HepG2 (cell line): ENCODE measurements around the gene POMGNT2.

Experiments used
- BHLHE40 ChIP-seq: IDR thresholded peaks from 2 replicates; pipeline ENCODE4 v1.6.1; 2011; ENCODE audit warnings: low read length, improper control_type of control experiment
- CEBPB ChIP-seq: IDR thresholded peaks from 2 replicates; pipeline ENCODE4 v1.6.1; 2011; ENCODE audit warnings: low read depth, low read length, improper control_type of control experiment, borderline replicate concordance
- HMGA1 ChIP-seq: sonication (generic); formaldehyde crosslinking; conservative IDR thresholded peaks from 2 replicates; pipeline ENCODE4 v1.4.0; 2020; ENCODE audit warnings: missing genetic modification reagents
- JUND ChIP-seq: sonication (generic); formaldehyde crosslinking; IDR thresholded peaks from 2 replicates; pipeline ENCODE4 v1.8.0; 2022; ENCODE audit warnings: mild to moderate bottlenecking, missing genetic modification reagents
- MIER3 ChIP-seq: IDR thresholded peaks from 2 replicates; pipeline ENCODE4 v1.6.1; 2016; ENCODE audit warnings: missing compliant biosample characterization, borderline replicate concordance
- POLR2A ChIP-seq, 2 experiments: IDR thresholded peaks; 2 replicates each; pipeline ENCODE4 v1.6.1; 2011; ENCODE audit warnings: low read depth in 2 of 2, low read length in 2 of 2, mild to moderate bottlenecking in 1 of 2, moderate library complexity in 1 of 2; ENCODE audit not compliant: insufficient read depth in 1 of 2
- TBX2 ChIP-seq: sonication (generic); formaldehyde crosslinking; IDR thresholded peaks from 2 replicates; pipeline ENCODE4 v1.5.0; 2020; ENCODE audit warnings: missing genetic modification reagents, mild to moderate bottlenecking, borderline replicate concordance
- ZC3H4 ChIP-seq: sonication (generic); formaldehyde crosslinking; IDR thresholded peaks from 2 replicates; pipeline ENCODE4 v1.4.0; 2020; ENCODE audit warnings: missing genetic modification reagents, borderline replicate concordance
- ZNF121 ChIP-seq: sonication (generic); formaldehyde crosslinking; IDR thresholded peaks from 2 replicates; pipeline ENCODE4 v1.5.0; 2020; ENCODE audit warnings: mild to moderate bottlenecking, missing genetic modification reagents
- ZNF850 ChIP-seq: sonication (generic); formaldehyde crosslinking; conservative IDR thresholded peaks from 2 replicates; pipeline ENCODE4 v1.9.0; 2021; ENCODE audit warnings: mild to moderate bottlenecking, missing genetic modification reagents
- TF ChIP-seq, protein P1 (sequence below): sonication (generic); formaldehyde crosslinking; IDR thresholded peaks from 2 replicates; pipeline ENCODE4 v1.5.0; 2020; ENCODE audit warnings: mild to moderate bottlenecking, missing genetic modification reagents, moderate library complexity
- TF ChIP-seq, protein P2 (sequence below): sonication (generic); formaldehyde crosslinking; IDR thresholded peaks from 2 replicates; pipeline ENCODE4 v1.9.0; 2022; ENCODE audit warnings: missing genetic modification reagents, mild to moderate bottlenecking, borderline replicate concordance
- TF ChIP-seq, protein P3 (sequence below): IDR thresholded peaks from 2 replicates; pipeline ENCODE4 v1.6.1; 2012; ENCODE audit warnings: inconsistent platforms

DNA sequence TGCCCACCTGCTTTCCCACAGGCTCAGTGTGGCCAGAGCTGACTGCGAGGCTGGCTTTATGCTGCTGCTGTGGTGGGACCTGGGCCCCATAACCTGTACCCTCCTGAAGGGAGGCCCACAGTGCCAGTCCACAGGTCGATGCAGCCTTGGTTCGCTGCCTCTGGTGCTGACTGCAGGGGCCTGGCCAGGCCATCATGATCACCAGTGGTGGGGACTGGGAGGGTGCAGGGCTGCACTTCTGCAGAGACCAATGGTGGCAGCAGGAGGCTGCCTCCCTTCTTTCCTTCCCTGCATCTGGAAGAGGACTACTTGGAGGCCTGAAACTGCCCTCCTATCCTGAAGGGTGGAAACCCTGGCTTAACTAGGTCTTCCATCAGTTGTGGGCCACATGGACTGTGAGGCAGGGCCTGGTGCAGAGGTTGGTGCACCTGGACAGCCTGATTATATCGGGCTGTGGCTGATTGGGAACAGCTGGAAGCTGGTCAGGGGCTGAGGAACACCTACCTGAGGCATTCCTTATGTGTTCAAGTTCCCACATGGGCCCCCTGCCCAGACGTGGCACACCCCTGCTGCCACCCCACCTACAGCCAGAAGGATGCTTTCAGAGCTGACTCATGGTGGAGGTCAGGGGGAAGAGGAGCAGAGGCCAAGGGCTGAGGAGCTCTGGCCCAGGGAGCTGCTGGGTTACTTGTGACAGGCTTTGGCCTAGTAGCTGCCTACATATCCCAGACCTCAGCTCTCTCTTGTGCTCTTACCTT is 29.8 kb downstream of the POMGNT2 start:
- TF ChIP-seq, protein P1, sequence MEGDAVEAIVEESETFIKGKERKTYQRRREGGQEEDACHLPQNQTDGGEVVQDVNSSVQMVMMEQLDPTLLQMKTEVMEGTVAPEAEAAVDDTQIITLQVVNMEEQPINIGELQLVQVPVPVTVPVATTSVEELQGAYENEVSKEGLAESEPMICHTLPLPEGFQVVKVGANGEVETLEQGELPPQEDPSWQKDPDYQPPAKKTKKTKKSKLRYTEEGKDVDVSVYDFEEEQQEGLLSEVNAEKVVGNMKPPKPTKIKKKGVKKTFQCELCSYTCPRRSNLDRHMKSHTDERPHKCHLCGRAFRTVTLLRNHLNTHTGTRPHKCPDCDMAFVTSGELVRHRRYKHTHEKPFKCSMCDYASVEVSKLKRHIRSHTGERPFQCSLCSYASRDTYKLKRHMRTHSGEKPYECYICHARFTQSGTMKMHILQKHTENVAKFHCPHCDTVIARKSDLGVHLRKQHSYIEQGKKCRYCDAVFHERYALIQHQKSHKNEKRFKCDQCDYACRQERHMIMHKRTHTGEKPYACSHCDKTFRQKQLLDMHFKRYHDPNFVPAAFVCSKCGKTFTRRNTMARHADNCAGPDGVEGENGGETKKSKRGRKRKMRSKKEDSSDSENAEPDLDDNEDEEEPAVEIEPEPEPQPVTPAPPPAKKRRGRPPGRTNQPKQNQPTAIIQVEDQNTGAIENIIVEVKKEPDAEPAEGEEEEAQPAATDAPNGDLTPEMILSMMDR: no peak
- no peak for TF ChIP-seq ZC3H4
- no peak for TF ChIP-seq TBX2 (CRISPR knock-in tag)
- TF ChIP-seq ZNF850 (CRISPR knock-in tag): no peak
- TF ChIP-seq MIER3 (CRISPR knock-in tag): no peak
- no peak for TF ChIP-seq CEBPB
- TF ChIP-seq, protein P2, sequence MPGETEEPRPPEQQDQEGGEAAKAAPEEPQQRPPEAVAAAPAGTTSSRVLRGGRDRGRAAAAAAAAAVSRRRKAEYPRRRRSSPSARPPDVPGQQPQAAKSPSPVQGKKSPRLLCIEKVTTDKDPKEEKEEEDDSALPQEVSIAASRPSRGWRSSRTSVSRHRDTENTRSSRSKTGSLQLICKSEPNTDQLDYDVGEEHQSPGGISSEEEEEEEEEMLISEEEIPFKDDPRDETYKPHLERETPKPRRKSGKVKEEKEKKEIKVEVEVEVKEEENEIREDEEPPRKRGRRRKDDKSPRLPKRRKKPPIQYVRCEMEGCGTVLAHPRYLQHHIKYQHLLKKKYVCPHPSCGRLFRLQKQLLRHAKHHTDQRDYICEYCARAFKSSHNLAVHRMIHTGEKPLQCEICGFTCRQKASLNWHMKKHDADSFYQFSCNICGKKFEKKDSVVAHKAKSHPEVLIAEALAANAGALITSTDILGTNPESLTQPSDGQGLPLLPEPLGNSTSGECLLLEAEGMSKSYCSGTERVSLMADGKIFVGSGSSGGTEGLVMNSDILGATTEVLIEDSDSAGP (CRISPR knock-in tag): no peak
- no peak for TF ChIP-seq BHLHE40
- no peak for TF ChIP-seq ZNF121 (CRISPR knock-in tag)
- TF ChIP-seq, protein P3, sequence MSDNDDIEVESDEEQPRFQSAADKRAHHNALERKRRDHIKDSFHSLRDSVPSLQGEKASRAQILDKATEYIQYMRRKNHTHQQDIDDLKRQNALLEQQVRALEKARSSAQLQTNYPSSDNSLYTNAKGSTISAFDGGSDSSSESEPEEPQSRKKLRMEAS: no peak
- no peak for TF ChIP-seq HMGA1 (CRISPR knock-in tag)
- TF ChIP-seq POLR2A (IDR thresholded peaks at IDR 0.05; ENCODE audit: insufficient read depth in 1 of 2, low read depth in 2 of 2, low read length in 2 of 2): no peak
- no peak for TF ChIP-seq JUND (CRISPR knock-in tag)
